Astrocyte (in vitro differentiated cells and primary cell): Measurements from ENCODE around the gene ARHGAP23.

ENCODE experiments used
- CTCF ChIP-seq: IDR thresholded peaks from 2 replicates; pipeline ENCODE4 v1.5.1; 2011; ENCODE audit warnings: low read depth, mild to moderate bottlenecking, inconsistent platforms, low read length, moderate library complexity; ENCODE audit not compliant: insufficient read depth
- EZH2 ChIP-seq: IDR thresholded peaks from 2 replicates; pipeline ENCODE4 v1.6.1; 2012; ENCODE audit warnings: mild to moderate bottlenecking, low read length, inconsistent platforms; ENCODE audit not compliant: insufficient read depth

GRCh38 chr17:38444151-38444550, 15.9 kb downstream of the ARHGAP23 start:
- TF ChIP-seq CTCF (peak; percentile 75), EZH2 (no peak)
